ENCODE data around the gene SCG5.

GRCh38 chr15:32682977-32683630 is 41.6 kb downstream of the SCG5 start:
- TF ChIP-seq CTCF (IDR thresholded peaks at IDR 0.05) (no peak), POLR2A (IDR thresholded peaks at IDR 0.05) (no peak), POLR2AphosphoS5 (IDR thresholded peaks at IDR 0.05) (no peak), EP300 (IDR thresholded peaks at IDR 0.05) (no peak)

All from gastroesophageal sphincter (tissue), 3 donors.